CD14-positive monocyte (primary cell): ENCODE results near the gene CREBL2. TPM values are rescaled to one million over a fixed set of nuclear protein-coding genes. Genes with fewer than 3 reads are reported as not detected.

Source experiments
- DNase-seq, 3 donors: peaks; one replicate each; pipeline ENCODE4 v3.0.0-alpha.2; 2011 to 2022
- H2AFZ ChIP-seq: 2 replicates; pipeline ENCODE4 v1.6.0; 2012; ENCODE audit warnings: mild to moderate bottlenecking, low read depth, low read length, inconsistent platforms; ENCODE audit not compliant: insufficient read depth, poor library complexity, severe bottlenecking
- H3K27ac ChIP-seq, 2 donors: 1 replicate in 1 of 2; 2 replicates in 1 of 2; pipeline ENCODE4 v1.5.1; 2012 to 2013; ENCODE audit warnings: low read length in 2 of 2, control low read depth in 1 of 2, inconsistent platforms in 1 of 2, low read depth in 1 of 2, mild to moderate bottlenecking in 1 of 2
- H3K27me3 ChIP-seq, 2 donors: one replicate each; pipeline versions ENCODE4 v1.6.0 to v1.6.1; 2011 to 2013; ENCODE audit warnings: low read length in 2 of 2; ENCODE audit not compliant: control insufficient read depth in 2 of 2, insufficient read depth in 2 of 2
- H3K36me3 ChIP-seq, 2 donors: replicated peaks in 1 of 2; 1 replicate in 1 of 2; 2 replicates in 1 of 2; pipeline versions ENCODE4 v1.5.1 to v1.6.1; 2012 to 2013; ENCODE audit warnings: low read length in 2 of 2, control low read depth in 1 of 2, inconsistent platforms in 1 of 2, mild to moderate bottlenecking in 1 of 2; ENCODE audit not compliant: insufficient read depth in 2 of 2, control insufficient read depth in 1 of 2
- H3K4me1 ChIP-seq, 2 donors: 1 replicate in 1 of 2; 2 replicates in 1 of 2; pipeline versions ENCODE4 v1.5.1 to v1.6.1; 2012 to 2013; ENCODE audit warnings: low read length in 2 of 2, control low read depth in 1 of 2, inconsistent platforms in 1 of 2, mild to moderate bottlenecking in 1 of 2, moderate library complexity in 1 of 2; ENCODE audit not compliant: insufficient read depth in 2 of 2, control insufficient read depth in 1 of 2
- H3K4me2 ChIP-seq: replicated peaks from 2 replicates; pipeline ENCODE3; 2012; ENCODE audit warnings: low read length, moderate library complexity, mild to moderate bottlenecking; ENCODE audit not compliant: poor library complexity, severe bottlenecking; ENCODE audit errors: extremely low read depth
- H3K4me3 ChIP-seq, 3 experiments: fragments of 200-600 bp in 1 of 3; sonication (generic) in 1 of 3; replicated peaks in 1 of 3; 1 replicate in 2 of 3; 2 replicates in 1 of 3; pipeline ENCODE4 v1.5.1; 2011 to 2013; ENCODE audit warnings: low read length in 3 of 3, mild to moderate bottlenecking in 3 of 3, control low read depth in 2 of 3, low read depth in 2 of 3, inconsistent platforms in 1 of 3, moderate library complexity in 1 of 3
- H3K79me2 ChIP-seq: 2 replicates; pipeline ENCODE4 v1.6.0; 2012; ENCODE audit warnings: mild to moderate bottlenecking, control low read depth, inconsistent platforms, low read length, moderate library complexity; ENCODE audit not compliant: insufficient read depth
- H3K9ac ChIP-seq: 2 replicates; pipeline ENCODE4 v1.6.0; 2017; ENCODE audit warnings: low read length, mild to moderate bottlenecking; ENCODE audit not compliant: insufficient read depth, poor library complexity, severe bottlenecking
- H3K9me3 ChIP-seq, 2 donors: replicated peaks in 1 of 2; 1 replicate in 1 of 2; 2 replicates in 1 of 2; pipeline versions ENCODE4 v1.5.1 to v1.6.1; 2012 to 2013; ENCODE audit warnings: low read length in 2 of 2, control low read depth in 1 of 2; ENCODE audit not compliant: control insufficient read depth in 1 of 2, insufficient read depth in 1 of 2
- H4K20me1 ChIP-seq: 2 replicates; pipeline ENCODE4 v1.6.0; 2012; ENCODE audit warnings: mild to moderate bottlenecking, low read length, control low read depth, moderate library complexity; ENCODE audit not compliant: insufficient read depth
- H3K27ac Mint-ChIP-seq, 7 donors: one replicate each; pipeline ENCODE4 v1.8.0; 2020; ENCODE audit warnings: mild to moderate bottlenecking in 7 of 7, mixed read lengths in 7 of 7, moderate library complexity in 6 of 7, inconsistent platforms in 2 of 7
- H3K27me3 Mint-ChIP-seq, 3 donors: one replicate each; pipeline ENCODE4 v1.8.0; 2021 to 2022; ENCODE audit warnings: low read depth in 3 of 3, mild to moderate bottlenecking in 3 of 3, mixed read lengths in 3 of 3, moderate library complexity in 3 of 3, inconsistent platforms in 1 of 3
- H3K36me3 Mint-ChIP-seq, 2 donors: one replicate each; pipeline ENCODE4 v1.8.0; 2020; ENCODE audit warnings: mixed read lengths in 2 of 2, inconsistent platforms in 1 of 2, mild to moderate bottlenecking in 1 of 2
- H3K4me1 Mint-ChIP-seq: one replicate; pipeline ENCODE4 v1.8.0; 2020; ENCODE audit warnings: mild to moderate bottlenecking, mixed read lengths
- H3K4me3 Mint-ChIP-seq, 2 donors: one replicate each; pipeline ENCODE4 v1.8.0; 2020; ENCODE audit warnings: mild to moderate bottlenecking in 2 of 2, mixed read lengths in 2 of 2, moderate library complexity in 1 of 2
- H3K9me3 Mint-ChIP-seq, 7 donors: one replicate each; pipeline ENCODE4 v1.8.0; 2020 to 2022; ENCODE audit warnings: mixed read lengths in 7 of 7, mild to moderate bottlenecking in 6 of 7, moderate library complexity in 6 of 7, inconsistent platforms in 2 of 7
- CTCF ChIP-seq: fragments of 200-600 bp; IDR thresholded peaks from one replicate; pipeline ENCODE4 v1.8.0; 2022; ENCODE audit warnings: antibody characterized with exemption, mild to moderate bottlenecking
- WGBS: methylation state at CpG from one replicate; pipeline ENCODE4 v1.1.5; 2013; ENCODE audit warnings: missing lambda C conversion rate; ENCODE audit not compliant: insufficient coverage; 5-methylcytosine and 5-hydroxymethylcytosine counted together
- intact Hi-C, 2 donors: fragments of 100-400 bp; cut with micrococcal nuclease; formaldehyde crosslinking; loops; one replicate each; pipeline versions ENCODE4 v1.15.0 to v1.15.1; 2023
- polyA plus RNA-seq, 3 donors: library from polyadenylated mRNA; depleted of rRNA in 1 of 3; unstranded in 2 of 3; stranded (reverse) in 1 of 3; fragments of 300-500 nt in 2 of 3; fragments of >200 nt in 1 of 3; fragmentation: Illumina TruSeq in 2 of 3; gene quantifications; 1 replicate in 2 of 3; 2 replicates in 1 of 3; pipeline ENCODE4 v1.2.3, GENCODE V29; 2012 to 2021

Gene CREBL2
- polyA plus RNA-seq, 3 donors = 14.4 to 45.9 (median 38.2) TPM

DNA sequence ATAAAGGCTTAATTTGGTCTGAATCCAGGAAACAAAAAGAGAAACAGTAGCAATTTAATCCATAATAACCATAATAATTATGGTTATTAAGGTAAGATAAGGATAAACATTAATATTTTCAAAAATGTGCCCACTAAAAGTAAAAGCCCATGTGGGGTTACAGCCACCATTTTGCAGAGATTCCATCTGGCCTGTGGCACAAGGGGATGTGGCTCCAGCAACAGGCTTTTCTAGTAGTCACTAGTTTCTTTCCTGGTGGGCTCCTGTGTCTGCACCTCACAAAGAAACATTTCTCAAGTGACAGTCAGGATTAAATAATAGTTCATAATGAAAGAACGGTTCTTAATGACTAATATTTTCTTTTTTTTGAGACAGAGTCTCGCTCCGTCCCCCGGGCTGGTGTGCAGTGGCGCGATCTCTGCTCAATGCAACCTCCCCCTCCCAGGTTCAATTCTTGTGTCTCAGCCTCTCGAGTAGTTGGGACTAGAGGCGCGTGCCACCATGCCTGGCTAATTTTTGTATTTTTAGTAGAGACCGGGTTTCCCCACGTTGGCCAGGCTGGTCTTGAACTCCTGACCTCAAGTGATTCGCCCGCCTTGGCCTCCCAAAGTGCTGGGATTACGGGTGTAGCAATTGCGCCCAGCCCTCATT lies 52.1 kb downstream of the CREBL2 start:
- H3K27me3 ChIP-seq = no peaks in the 10 kb centered on the region
- Mint-ChIP-seq H3K36me3 (no peaks in the 10 kb centered on the region), H3K27ac (no peak overlapping the region), H3K27me3 (peaks cover 0 to 3% (median 0%) of the 10 kb centered on the region in 3 donors), H3K4me1 (peaks cover 2% of the 10 kb centered on the region), H3K9me3 (no peaks in the 10 kb centered on the region), H3K4me3 (no peak overlapping the region)
- no peak overlapping the region for H3K4me2 ChIP-seq
- no peak overlapping the region for H3K27ac ChIP-seq
- H3K4me3 ChIP-seq = no peak overlapping the region
- H2AFZ ChIP-seq = no peak overlapping the region
- DNase-seq = no peak
- H3K4me1 ChIP-seq = no peaks in the 10 kb centered on the region
- WGBS = 100% methylated on average over 3 of the region's 15 CpGs
- no peaks in the 10 kb centered on the region for H3K9me3 ChIP-seq
- TF ChIP-seq CTCF = no peak
- no peaks in the 10 kb centered on the region for H4K20me1 ChIP-seq
- H3K79me2 ChIP-seq = no peaks in the 10 kb centered on the region
- intact Hi-C loops = no loop called here
- no peak overlapping the region for H3K9ac ChIP-seq
- no peaks in the 10 kb centered on the region for H3K36me3 ChIP-seq

GRCh38 chr12:12665194-12665593 lies 53.5 kb downstream of the CREBL2 start:
- no peaks in the 10 kb centered on the region for H3K27me3 ChIP-seq
- no peak overlapping the region for H3K9ac ChIP-seq
- intact Hi-C loops = no loop called here
- H3K36me3 ChIP-seq = no peaks in the 10 kb centered on the region
- no peaks in the 10 kb centered on the region for H4K20me1 ChIP-seq
- Mint-ChIP-seq H3K4me1 (peaks cover 2% of the 10 kb centered on the region), H3K36me3 (no peaks in the 10 kb centered on the region), H3K27me3 (peaks cover 0 to 3% (median 2%) of the 10 kb centered on the region in 3 donors), H3K4me3 (no peak overlapping the region), H3K9me3 (no peaks in the 10 kb centered on the region), H3K27ac (no peak overlapping the region)
- no peak overlapping the region for H2AFZ ChIP-seq
- H3K9me3 ChIP-seq = no peaks in the 10 kb centered on the region
- TF ChIP-seq CTCF = no peak
- no peaks in the 10 kb centered on the region for H3K4me1 ChIP-seq
- H3K4me2 ChIP-seq = no peak overlapping the region
- no peak overlapping the region for H3K4me3 ChIP-seq
- H3K27ac ChIP-seq = no peak overlapping the region
- no peak for DNase-seq
- H3K79me2 ChIP-seq = no peaks in the 10 kb centered on the region
- WGBS = 74% methylated on average over 13 of the region's 13 CpGs
